A549 (cell line): Measurements from ENCODE around the gene ZFHX3.

ENCODE experiments used
- CTCF ChIP-seq: fragments of >200 bp; sonication (Bioruptor Twin); formaldehyde crosslinking; IDR thresholded peaks from 3 replicates; pipeline ENCODE4 v1.5.1; 2016
- EP300 ChIP-seq, 2 experiments: fragments of >200 bp; sonication (Bioruptor Twin); formaldehyde crosslinking; IDR thresholded peaks; 2 replicates in 1 of 2; 3 replicates in 1 of 2; pipeline ENCODE4 v1.6.1; 2016 to 2017
- FOXS1 ChIP-seq: fragments of 250-450 bp; sonication (Bioruptor Pico); IDR thresholded peaks from 2 replicates; pipeline ENCODE4 v1.5.0; 2020; ENCODE audit warnings: mild to moderate bottlenecking, moderate library complexity
- JUN ChIP-seq, 2 experiments: fragments of >200 bp; sonication (Bioruptor Twin); formaldehyde crosslinking; IDR thresholded peaks; 2 replicates in 1 of 2; 3 replicates in 1 of 2; pipeline ENCODE4 v1.6.1; 2016 to 2017
- JUNB ChIP-seq: fragments of >200 bp; sonication (Bioruptor Twin); formaldehyde crosslinking; IDR thresholded peaks from 2 replicates; pipeline ENCODE4 v1.6.1; 2016
- MAFK ChIP-seq: fragments of 450-650 bp; IDR thresholded peaks from 2 replicates; pipeline ENCODE4 v1.6.1; 2014; ENCODE audit not compliant: partially characterized antibody
- MYC ChIP-seq: IDR thresholded peaks from 2 replicates; pipeline ENCODE4 v1.6.1; 2012; ENCODE audit warnings: mild to moderate bottlenecking, inconsistent platforms, low read length, improper control_type of control experiment, borderline replicate concordance
- POLR2A ChIP-seq: IDR thresholded peaks from 2 replicates; pipeline ENCODE4 v1.6.1; 2012; ENCODE audit warnings: mild to moderate bottlenecking, low read length

DNA sequence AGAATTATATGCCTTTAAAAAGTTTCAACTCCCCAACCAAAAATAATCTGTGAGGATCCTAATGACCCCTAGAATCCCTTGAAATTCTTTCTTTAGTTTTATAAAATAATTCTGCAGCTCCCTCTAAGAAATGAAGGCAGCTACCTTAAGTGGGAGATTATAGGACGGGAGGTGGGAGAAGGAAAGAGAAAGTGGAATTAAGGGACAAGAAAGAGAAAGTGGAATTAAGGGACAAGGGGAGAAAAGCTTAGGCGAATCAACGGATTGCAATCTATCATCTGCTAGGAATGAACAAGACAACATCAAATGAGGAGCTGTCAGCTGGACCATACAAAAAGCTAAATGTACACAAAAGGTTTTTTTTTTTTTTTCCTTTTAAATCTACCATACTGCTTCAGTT lies 262.0 kb downstream of the ZFHX3 start:
- no peak for TF ChIP-seq MAFK
- no peak for TF ChIP-seq POLR2A
- no peak for TF ChIP-seq FOXS1 (CRISPR knock-in tag)
- TF ChIP-seq JUNB, result no peak
- TF ChIP-seq CTCF, result no peak
- TF ChIP-seq EP300 (IDR thresholded peaks at IDR 0.05), result no peak
- TF ChIP-seq JUN (IDR thresholded peaks at IDR 0.05), result no peak
- TF ChIP-seq MYC, result no peak
